Activated CD4-positive, CD25-positive, alpha-beta regulatory T cell treated with anti-CD3 and anti-CD28 coated beads, Interleukin-2, amount 50 U/mL, for 72 hours (primary cell): Measurements from ENCODE around the gene IDS.
"Not testable (repeated sequence)": the region's sequence is repeated elsewhere in the genome, so short reads cannot be mapped to it uniquely, and the experiment has no call there.

ENCODE experiments used
- DNase-seq: peaks from one replicate; pipeline ENCODE4 v3.0.0; 2021

IDS gene, protein sequence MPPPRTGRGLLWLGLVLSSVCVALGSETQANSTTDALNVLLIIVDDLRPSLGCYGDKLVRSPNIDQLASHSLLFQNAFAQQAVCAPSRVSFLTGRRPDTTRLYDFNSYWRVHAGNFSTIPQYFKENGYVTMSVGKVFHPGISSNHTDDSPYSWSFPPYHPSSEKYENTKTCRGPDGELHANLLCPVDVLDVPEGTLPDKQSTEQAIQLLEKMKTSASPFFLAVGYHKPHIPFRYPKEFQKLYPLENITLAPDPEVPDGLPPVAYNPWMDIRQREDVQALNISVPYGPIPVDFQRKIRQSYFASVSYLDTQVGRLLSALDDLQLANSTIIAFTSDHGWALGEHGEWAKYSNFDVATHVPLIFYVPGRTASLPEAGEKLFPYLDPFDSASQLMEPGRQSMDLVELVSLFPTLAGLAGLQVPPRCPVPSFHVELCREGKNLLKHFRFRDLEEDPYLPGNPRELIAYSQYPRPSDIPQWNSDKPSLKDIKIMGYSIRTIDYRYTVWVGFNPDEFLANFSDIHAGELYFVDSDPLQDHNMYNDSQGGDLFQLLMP

DNA sequence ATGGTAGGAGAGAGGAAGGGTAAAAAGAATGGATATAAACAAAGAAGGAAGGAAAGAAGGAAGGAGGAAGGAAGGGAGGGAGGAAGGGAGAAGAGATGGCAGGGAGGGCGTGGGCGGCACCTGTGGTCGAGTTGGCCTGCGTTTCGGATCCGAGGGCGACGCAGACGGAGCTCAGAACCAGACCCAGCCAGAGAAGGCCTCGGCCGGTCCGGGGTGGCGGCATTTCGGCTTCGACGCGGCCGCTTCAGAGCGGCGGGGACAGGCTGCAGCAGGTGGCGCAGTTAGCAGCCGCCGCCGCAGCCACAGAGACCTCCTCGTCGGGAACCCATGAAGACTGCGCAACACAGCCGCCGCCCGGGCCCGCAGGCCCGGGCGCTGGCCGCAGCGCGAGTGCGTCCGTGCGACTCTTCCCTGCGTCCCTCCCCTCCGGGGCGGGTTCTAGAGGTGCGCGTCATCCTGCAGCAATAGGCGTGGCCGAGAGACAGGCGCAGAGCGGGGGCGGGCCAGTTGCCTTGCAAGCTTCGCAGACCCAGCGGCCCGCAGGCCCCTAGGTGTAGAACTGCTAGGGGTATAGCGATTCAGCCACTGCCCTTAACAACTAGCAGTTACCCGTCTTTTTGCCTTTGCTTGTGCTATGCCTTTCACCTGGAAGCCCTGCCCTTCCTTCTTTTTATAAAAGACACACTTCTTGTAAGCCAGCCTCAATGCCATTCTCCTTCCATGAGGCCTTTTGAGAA lies at the start of gene IDS:
TSS of gene IDS (minus strand) at position 392 of the 737 bp plus-strand sequence. CDS start at position 223, 169 bp downstream.
- DNase-seq = peak; percentile 86

DNA sequence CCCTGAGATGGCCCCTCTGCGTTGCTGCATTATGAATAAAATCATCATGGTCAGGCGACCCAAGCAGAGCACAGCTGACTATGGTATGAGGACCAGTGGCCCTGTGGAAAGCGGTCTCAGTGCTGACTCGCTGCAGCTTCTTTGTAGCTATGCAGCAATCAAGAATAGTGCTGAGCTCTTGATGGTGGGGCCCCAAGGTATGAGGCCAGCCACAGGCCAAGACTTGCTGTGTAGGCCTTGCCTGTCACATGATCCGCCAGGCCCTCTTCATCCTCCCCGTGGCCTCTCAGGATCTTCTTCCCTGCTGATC lies 46.8 kb upstream of the IDS start:
- not testable (repeated sequence) for DNase-seq

DNA sequence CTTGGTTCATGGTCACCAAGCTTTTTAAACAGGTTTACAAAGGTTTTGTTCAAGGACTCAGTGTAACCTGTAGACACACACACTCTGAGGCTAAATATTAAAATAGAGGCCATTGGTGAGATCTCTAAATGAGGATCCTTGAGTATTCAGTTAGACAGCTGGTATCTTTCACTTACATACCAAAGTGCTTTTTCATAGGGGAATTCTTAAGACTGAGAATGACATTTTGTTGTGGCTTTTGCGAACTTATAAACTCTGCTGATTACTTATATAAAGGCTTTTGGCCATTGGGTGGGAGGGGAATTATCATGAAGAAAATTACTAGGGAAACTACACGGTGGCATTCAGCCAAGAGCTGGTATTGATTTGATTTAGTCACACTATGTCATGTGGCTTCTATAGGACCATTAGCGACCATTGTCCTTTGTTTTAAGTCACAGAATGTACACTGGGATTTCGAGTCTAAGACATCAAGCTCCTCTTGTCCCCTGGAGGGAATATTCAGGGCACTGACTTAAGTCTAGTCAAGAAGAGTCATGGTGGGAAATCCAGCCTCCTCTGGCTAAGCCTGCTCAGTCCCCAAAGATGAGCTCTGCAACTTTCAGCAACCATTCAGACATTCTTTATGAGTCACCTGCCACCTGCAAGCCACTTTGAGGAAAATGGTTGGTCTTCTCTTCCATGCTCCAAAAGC lies 46.3 kb upstream of the IDS start:
- DNase-seq = not testable (repeated sequence)

GRCh38 chrX:149550454-149550853 lies 45.3 kb upstream of the IDS start:
- DNase-seq = not testable (repeated sequence)

- DNase-seq = not testable (repeated sequence)
Observed at GRCh38 chrX:149549701-149550100, 44.6 kb upstream of the IDS start, which contains the start of gene HSFX3. HSFX3 (minus strand) TSS chrX:149549924; CDS start chrX:149549852, 72 bp downstream.

GRCh38 chrX:149547782-149548181 lies 42.7 kb upstream of the IDS start:
- DNase-seq = not testable (repeated sequence)

DNA sequence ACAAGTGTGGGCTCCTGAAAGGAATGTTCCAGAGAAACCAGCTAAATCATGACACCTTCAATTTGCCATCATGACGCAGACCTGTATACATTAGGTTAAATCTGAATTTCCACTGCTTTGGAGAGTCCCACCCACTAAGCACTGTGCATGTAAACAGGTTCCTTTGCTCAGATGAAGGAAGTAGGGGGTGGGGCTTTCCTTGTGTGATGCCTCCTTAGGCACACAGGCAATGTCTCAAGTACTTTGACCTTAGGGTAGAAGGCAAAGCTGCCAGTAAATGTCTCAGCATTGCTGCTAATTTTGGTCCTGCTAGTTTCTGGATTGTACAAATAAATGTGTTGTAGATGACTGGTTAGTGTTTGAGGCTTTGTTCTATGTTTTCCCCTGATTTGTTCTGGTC lies 41.9 kb upstream of the IDS start:
- DNase-seq = not testable (repeated sequence)

DNA sequence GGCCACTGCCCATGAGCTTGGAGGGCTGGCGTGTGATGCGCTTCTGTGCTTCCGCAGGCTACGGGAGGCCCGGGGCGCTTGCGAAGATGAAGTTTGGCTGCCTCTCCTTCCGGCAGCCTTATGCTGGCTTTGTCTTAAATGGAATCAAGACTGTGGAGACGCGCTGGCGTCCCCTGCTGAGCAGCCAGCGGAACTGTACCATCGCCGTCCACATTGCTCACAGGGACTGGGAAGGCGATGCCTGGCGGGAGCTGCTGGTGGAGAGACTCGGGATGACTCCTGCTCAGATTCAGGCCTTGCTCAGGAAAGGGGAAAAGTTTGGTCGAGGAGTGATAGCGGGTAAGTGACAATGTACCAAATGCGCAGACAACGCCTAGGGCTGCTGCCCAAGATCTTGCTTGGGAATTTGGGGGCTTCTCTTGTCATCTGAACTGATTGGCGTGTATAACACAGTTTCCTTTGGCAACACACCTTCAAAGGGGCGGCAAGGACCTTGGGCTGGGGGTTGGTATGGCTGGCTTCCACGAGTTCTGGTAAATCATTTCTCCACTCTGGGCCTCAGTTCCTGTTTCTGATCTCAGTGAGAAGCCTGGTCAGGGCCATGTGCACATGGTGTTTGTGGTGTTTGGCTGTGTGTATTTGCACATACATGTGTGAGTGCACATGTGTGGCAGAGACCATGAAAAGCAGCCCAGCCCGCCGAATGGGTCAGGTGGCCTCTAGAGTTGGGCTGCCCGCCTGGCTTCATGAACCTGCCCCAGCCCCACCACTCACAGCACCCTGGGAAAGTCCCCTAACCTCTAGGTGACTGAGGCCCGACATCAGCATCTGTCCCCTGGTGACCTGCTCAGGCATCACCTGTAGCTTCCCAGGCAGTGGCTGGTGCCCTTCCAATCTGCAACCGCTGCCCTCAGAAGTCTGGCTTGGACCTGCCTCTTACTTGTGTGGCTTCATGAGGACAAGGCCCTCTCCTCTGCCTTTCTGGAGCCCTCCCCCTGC lies 40.7 kb upstream of the IDS start:
- not testable (repeated sequence) for DNase-seq

DNA sequence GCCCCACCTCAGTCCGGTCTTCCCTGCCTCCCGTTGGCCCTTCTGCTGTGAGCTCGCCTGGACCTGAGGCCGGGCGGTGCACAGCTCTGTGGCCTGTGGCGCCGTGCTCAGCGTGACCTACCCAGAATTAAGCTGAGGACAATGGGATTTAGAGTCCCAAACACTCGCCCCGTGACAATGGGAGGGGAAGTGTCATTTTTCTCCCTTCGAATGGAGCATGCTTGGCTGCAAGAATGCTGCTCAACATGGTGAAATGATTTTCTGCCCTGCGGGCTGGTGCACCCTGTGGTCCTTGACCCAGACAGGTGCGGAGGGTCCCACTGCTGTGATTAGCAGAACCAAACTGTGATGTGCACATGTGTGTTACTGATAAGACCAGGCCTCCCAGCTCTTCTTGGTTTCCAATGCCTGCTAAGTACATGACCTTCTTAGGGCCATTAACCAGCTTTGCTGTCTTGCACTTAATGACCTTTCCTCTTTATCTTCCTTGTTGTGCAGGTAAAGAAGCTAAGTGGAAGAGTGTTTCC lies 36.5 kb upstream of the IDS start:
- DNase-seq = no peak

DNA sequence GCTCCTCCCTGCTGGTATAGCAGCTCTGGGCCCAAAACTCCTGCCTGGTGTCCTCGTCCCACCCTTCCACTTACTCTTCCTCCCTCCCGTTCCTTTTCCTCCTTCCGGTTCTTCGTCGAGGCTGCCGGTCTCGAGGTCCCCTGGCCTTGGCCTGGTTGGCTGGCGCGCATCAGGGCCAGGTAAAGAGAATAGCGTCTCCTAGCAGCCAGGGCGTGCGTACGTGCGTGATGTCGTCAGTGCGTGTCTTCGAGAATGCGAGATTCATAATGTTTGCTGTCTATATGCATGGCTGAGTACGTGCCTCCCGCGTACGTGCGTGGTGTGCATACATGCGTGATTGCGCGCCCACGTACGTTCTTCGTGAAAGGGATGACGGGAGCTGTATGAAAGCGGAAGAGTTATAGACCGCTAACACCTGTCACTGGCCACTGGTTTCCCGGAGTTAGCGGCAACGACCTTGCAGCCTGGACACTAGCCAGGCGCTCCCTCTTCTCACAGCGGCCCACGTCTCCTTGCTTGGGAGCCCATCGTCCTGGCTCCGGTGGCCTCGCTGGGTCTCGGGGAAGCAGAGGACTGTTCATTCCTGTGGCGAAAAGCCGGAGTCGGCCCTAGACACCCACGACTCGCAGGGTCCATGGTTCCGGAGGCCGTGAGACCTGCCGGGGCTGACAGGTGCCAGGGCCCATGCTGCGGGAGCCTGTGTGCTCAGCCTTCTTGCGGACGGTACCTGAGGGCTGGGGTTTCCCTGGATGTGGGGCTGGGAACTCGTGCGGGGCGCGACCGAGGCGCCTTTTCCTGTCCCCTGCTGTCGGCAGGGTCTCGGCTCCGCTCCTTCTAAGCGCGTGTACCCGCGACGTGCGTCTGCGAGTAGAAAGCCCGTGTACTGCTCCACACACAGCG lies 35.8 kb upstream of the IDS start, which contains the start of gene EOLA1:
TSS of gene EOLA1 (plus strand) at position 392 of the 900 bp plus-strand sequence. CDS start 4,619 bp downstream, outside the sequence.
- DNase-seq = peak; percentile 80

GRCh38 chrX:149540131-149540620 lies 35.1 kb upstream of the IDS start:
- DNase-seq = peak; percentile 79

DNA sequence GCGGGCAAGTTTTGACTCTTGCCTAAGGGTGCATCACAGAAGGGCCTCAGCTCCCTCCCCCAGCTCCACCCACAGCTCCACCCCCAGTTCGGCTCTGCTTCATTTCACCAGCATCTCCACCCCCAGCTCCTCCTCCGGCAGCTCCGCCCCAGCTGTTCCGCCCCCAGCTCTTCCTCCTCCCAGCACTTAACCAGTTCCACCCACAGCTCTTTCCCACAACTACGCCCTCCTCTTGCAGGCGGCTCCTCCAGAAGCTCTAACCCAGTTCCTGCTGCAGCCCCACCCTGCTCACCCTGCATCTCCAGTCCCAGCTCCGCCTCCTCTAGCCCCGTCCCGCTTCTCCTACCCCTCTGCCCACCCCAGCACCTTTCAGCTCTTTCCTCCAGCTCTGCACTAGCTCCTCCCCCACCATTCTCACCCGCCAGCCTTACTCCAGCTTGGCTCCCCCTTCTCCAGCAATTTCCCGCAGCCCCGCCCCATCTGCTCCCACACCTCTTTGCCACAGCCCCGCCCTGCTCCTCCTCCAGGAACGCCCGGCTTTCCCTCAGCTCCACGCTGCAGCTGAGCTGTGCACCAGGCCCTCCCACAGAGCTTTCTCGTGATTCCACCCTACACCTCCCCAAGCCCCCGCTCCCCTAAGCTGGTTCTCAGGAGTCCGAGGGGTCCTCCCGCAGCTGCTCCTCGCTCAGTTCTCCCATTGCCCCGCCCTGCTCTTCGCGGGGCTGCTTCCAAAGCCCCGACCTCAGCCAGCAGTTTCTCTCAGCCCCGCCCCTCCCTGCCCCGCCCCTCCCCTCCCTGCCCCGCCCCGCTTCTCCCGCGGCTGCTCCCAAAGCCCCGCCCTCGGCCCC lies 34.4 kb upstream of the IDS start:
- DNase-seq = peak; percentile 79

- DNase-seq = not testable (repeated sequence)
Observed at GRCh38 chrX:149537474-149537873, 32.4 kb upstream of the IDS start.

- not testable (repeated sequence) for DNase-seq
Observed at GRCh38 chrX:149534926-149535602, 30.0 kb upstream of the IDS start.

GRCh38 chrX:149533999-149534398 lies 28.9 kb upstream of the IDS start:
- DNase-seq = not testable (repeated sequence)

GRCh38 chrX:149532868-149533267 lies 27.8 kb upstream of the IDS start:
- DNase-seq = not testable (repeated sequence)

GRCh38 chrX:149531599-149531998 lies 26.5 kb upstream of the IDS start:
- no peak for DNase-seq

GRCh38 chrX:149528381-149528780 lies 23.3 kb upstream of the IDS start:
- no peak for DNase-seq
